GM23338 (cell line): Measurements from ENCODE around the gene AGAP1. TPM values are rescaled to one million over a fixed set of nuclear protein-coding genes. Genes with fewer than 3 reads are reported as not detected.

Experiments
- ATAC-seq: fragments of 200-7000 bp; cut with Tn5 transposase; 3 replicates; pipeline ENCODE4 v1.9.1; 2020
- DNase-seq: peaks from one replicate; pipeline ENCODE4 v3.0.0-alpha.2; 2015; ENCODE audit warnings: low spot score
- H2AFZ ChIP-seq: fragments of 200-600 bp; sonication (generic); 2 replicates; pipeline ENCODE4 v1.8.0; 2016; ENCODE audit warnings: antibody characterized with exemption, mild to moderate bottlenecking, moderate library complexity
- H3F3A ChIP-seq: fragments of 200-600 bp; sonication (generic); replicated peaks from 2 replicates; pipeline ENCODE4 v1.8.0; 2017; ENCODE audit warnings: antibody characterized with exemption, mixed run types, low read depth
- H3K27ac ChIP-seq: fragments of 200-600 bp; sonication (generic); 2 replicates; pipeline ENCODE4 v1.6.1; 2016; ENCODE audit warnings: low read depth
- H3K27me3 ChIP-seq: fragments of 200-600 bp; sonication (generic); 2 replicates; pipeline ENCODE4 v1.8.0; 2016; ENCODE audit warnings: mild to moderate bottlenecking, mixed run types, moderate library complexity; ENCODE audit not compliant: insufficient read depth
- H3K36me3 ChIP-seq: fragments of 200-600 bp; sonication (generic); 2 replicates; pipeline ENCODE4 v1.8.0; 2016; ENCODE audit warnings: mild to moderate bottlenecking; ENCODE audit not compliant: insufficient read depth
- H3K4me1 ChIP-seq: fragments of 200-600 bp; sonication (generic); 2 replicates; pipeline ENCODE4 v1.8.0; 2016; ENCODE audit warnings: mild to moderate bottlenecking, moderate library complexity; ENCODE audit not compliant: insufficient read depth
- H3K4me2 ChIP-seq: fragments of 200-600 bp; sonication (generic); 2 replicates; pipeline ENCODE4 v1.7.1; 2017; ENCODE audit warnings: mixed run types
- H3K4me3 ChIP-seq: fragments of 200-600 bp; sonication (generic); 2 replicates; pipeline ENCODE4 v1.6.1; 2016; ENCODE audit warnings: mixed run types
- H3K79me2 ChIP-seq: fragments of 200-600 bp; sonication (generic); replicated peaks from 2 replicates; pipeline ENCODE4 v1.8.0; 2017; ENCODE audit warnings: mild to moderate bottlenecking; ENCODE audit not compliant: insufficient read depth
- H3K9me2 ChIP-seq: fragments of 200-600 bp; sonication (generic); 2 replicates; pipeline ENCODE4 v1.8.0; 2017; ENCODE audit not compliant: insufficient read depth
- H4K20me1 ChIP-seq: fragments of 200-600 bp; sonication (generic); replicated peaks from 2 replicates; pipeline ENCODE4 v1.8.0; 2017; ENCODE audit warnings: mild to moderate bottlenecking; ENCODE audit not compliant: insufficient read depth
- H3K27ac Mint-ChIP-seq: 2 replicates; pipeline ENCODE4 v1.8.0; 2020; ENCODE audit warnings: inconsistent platforms, mild to moderate bottlenecking, moderate library complexity, mixed read lengths
- H3K27me3 Mint-ChIP-seq: 3 replicates; pipeline ENCODE4 v1.8.0; 2022; ENCODE audit warnings: low read depth, mild to moderate bottlenecking, moderate library complexity, mixed read lengths, inconsistent platforms; ENCODE audit not compliant: insufficient read depth, poor library complexity
- H3K36me3 Mint-ChIP-seq: 3 replicates; pipeline ENCODE4 v1.8.0; 2021; ENCODE audit warnings: low read depth, mild to moderate bottlenecking, inconsistent platforms, moderate library complexity, mixed read lengths
- H3K4me1 Mint-ChIP-seq: 3 replicates; pipeline ENCODE4 v1.8.0; 2020; ENCODE audit warnings: mild to moderate bottlenecking, inconsistent platforms, mixed read lengths
- H3K4me3 Mint-ChIP-seq: 3 replicates; pipeline ENCODE4 v1.8.0; 2021; ENCODE audit warnings: moderate library complexity, mild to moderate bottlenecking, inconsistent platforms, mixed read lengths
- H3K9me3 Mint-ChIP-seq: 3 replicates; pipeline ENCODE4 v1.8.0; 2020; ENCODE audit warnings: moderate library complexity, mild to moderate bottlenecking, inconsistent platforms, mixed read lengths
- CREB1 ChIP-seq: fragments of 250-450 bp; sonication (Bioruptor Pico); IDR thresholded peaks from 2 replicates; pipeline ENCODE4 v1.5.0; 2020; ENCODE audit warnings: low read depth, mild to moderate bottlenecking, moderate library complexity
- EZH2 ChIP-seq: fragments of 200-600 bp; sonication (generic); IDR thresholded peaks from one replicate; pipeline ENCODE4 v1.8.0; 2017; ENCODE audit warnings: antibody characterized with exemption, mild to moderate bottlenecking, low read depth; ENCODE audit not compliant: unreplicated experiment
- NANOG ChIP-seq: IDR thresholded peaks from 2 replicates; pipeline ENCODE4 v1.6.1; 2016; ENCODE audit warnings: antibody characterized with exemption, borderline replicate concordance
- POLR2AphosphoS5 ChIP-seq: IDR thresholded peaks from 2 replicates; pipeline ENCODE4 v1.6.1; 2016; ENCODE audit warnings: antibody characterized with exemption, low read depth
- STAT1 ChIP-seq: IDR thresholded peaks from one replicate; pipeline ENCODE4 v1.6.1; 2016; ENCODE audit warnings: antibody characterized with exemption; ENCODE audit not compliant: unreplicated experiment
- ZNF114 ChIP-seq: fragments of 250-450 bp; sonication (Bioruptor Pico); IDR thresholded peaks from 2 replicates; pipeline ENCODE4 v1.5.0; 2020; ENCODE audit warnings: mild to moderate bottlenecking, moderate library complexity
- ZNF331 ChIP-seq: fragments of 250-450 bp; sonication (Bioruptor Pico); IDR thresholded peaks from 2 replicates; pipeline ENCODE4 v1.5.0; 2020; ENCODE audit warnings: low read depth, mild to moderate bottlenecking, moderate library complexity
- polyA plus RNA-seq: library from polyadenylated mRNA; unstranded; fragments of >200 nt; fragmentation: Nextera tagmentation; extraction: Ambion mirVana; gene quantifications from 2 replicates; pipeline ENCODE4 v1.2.1, GENCODE V29; 2016
- total RNA-seq: library from RNA; depleted of rRNA; stranded (reverse); fragments of >200 nt; shearing (Covaris generic); gene quantifications from 2 replicates; pipeline ENCODE4 v1.2.3, GENCODE V29; 2014
- TF ChIP-seq, protein P1 (sequence below): IDR thresholded peaks from 2 replicates; pipeline ENCODE4 v1.6.1; 2016; ENCODE audit warnings: antibody characterized with exemption
- TF ChIP-seq, protein P2 (sequence below): IDR thresholded peaks from one replicate; pipeline ENCODE4 v1.6.1; 2018; ENCODE audit warnings: antibody characterized with exemption; ENCODE audit not compliant: unreplicated experiment
- TF ChIP-seq, protein P3 (sequence below), 2 experiments: fragments of 200-600 bp in 1 of 2; sonication (generic) in 1 of 2; conservative IDR thresholded peaks; 2 replicates each; pipeline versions ENCODE4 v1.5.1 to v1.6.1; 2016 to 2017; ENCODE audit warnings: antibody characterized with exemption in 2 of 2, low read depth in 2 of 2, mild to moderate bottlenecking in 2 of 2, moderate library complexity in 1 of 2

Gene AGAP1
- total and polyA plus RNA-seq, 2 experiments from 2014 or later, result 13.3 to 27.9 TPM

DNA sequence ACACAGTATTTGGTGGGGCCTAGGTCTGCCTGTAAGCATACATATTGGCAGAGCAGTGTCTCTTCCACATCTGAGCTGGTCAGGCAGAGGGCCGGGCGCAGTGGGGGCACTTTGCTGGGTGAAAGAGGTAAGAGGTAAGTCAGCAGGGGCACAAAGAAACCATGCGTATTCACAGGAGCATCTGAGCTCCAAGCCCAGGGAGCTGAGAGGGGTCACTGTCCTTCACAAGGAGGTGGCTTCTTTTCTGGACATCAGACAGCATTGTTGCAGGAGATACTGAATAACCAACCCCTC is 201.7 kb downstream of the AGAP1 start (continued):
- TF ChIP-seq, protein P1, sequence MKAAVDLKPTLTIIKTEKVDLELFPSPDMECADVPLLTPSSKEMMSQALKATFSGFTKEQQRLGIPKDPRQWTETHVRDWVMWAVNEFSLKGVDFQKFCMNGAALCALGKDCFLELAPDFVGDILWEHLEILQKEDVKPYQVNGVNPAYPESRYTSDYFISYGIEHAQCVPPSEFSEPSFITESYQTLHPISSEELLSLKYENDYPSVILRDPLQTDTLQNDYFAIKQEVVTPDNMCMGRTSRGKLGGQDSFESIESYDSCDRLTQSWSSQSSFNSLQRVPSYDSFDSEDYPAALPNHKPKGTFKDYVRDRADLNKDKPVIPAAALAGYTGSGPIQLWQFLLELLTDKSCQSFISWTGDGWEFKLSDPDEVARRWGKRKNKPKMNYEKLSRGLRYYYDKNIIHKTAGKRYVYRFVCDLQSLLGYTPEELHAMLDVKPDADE, result no peak
- TF ChIP-seq NANOG (no peak), POLR2AphosphoS5 (no peak), ZNF331 (no peak), ZNF114 (CRISPR knock-in tag) (no peak), CREB1 (CRISPR knock-in tag) (no peak), STAT1 (no peak)
- TF ChIP-seq, protein P2, sequence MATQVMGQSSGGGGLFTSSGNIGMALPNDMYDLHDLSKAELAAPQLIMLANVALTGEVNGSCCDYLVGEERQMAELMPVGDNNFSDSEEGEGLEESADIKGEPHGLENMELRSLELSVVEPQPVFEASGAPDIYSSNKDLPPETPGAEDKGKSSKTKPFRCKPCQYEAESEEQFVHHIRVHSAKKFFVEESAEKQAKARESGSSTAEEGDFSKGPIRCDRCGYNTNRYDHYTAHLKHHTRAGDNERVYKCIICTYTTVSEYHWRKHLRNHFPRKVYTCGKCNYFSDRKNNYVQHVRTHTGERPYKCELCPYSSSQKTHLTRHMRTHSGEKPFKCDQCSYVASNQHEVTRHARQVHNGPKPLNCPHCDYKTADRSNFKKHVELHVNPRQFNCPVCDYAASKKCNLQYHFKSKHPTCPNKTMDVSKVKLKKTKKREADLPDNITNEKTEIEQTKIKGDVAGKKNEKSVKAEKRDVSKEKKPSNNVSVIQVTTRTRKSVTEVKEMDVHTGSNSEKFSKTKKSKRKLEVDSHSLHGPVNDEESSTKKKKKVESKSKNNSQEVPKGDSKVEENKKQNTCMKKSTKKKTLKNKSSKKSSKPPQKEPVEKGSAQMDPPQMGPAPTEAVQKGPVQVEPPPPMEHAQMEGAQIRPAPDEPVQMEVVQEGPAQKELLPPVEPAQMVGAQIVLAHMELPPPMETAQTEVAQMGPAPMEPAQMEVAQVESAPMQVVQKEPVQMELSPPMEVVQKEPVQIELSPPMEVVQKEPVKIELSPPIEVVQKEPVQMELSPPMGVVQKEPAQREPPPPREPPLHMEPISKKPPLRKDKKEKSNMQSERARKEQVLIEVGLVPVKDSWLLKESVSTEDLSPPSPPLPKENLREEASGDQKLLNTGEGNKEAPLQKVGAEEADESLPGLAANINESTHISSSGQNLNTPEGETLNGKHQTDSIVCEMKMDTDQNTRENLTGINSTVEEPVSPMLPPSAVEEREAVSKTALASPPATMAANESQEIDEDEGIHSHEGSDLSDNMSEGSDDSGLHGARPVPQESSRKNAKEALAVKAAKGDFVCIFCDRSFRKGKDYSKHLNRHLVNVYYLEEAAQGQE, result no peak
- TF ChIP-seq, protein P3, sequence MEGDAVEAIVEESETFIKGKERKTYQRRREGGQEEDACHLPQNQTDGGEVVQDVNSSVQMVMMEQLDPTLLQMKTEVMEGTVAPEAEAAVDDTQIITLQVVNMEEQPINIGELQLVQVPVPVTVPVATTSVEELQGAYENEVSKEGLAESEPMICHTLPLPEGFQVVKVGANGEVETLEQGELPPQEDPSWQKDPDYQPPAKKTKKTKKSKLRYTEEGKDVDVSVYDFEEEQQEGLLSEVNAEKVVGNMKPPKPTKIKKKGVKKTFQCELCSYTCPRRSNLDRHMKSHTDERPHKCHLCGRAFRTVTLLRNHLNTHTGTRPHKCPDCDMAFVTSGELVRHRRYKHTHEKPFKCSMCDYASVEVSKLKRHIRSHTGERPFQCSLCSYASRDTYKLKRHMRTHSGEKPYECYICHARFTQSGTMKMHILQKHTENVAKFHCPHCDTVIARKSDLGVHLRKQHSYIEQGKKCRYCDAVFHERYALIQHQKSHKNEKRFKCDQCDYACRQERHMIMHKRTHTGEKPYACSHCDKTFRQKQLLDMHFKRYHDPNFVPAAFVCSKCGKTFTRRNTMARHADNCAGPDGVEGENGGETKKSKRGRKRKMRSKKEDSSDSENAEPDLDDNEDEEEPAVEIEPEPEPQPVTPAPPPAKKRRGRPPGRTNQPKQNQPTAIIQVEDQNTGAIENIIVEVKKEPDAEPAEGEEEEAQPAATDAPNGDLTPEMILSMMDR (conservative IDR thresholded peaks at IDR 0.05; ENCODE audit: low read depth in 2 of 2), result no peak

DNA sequence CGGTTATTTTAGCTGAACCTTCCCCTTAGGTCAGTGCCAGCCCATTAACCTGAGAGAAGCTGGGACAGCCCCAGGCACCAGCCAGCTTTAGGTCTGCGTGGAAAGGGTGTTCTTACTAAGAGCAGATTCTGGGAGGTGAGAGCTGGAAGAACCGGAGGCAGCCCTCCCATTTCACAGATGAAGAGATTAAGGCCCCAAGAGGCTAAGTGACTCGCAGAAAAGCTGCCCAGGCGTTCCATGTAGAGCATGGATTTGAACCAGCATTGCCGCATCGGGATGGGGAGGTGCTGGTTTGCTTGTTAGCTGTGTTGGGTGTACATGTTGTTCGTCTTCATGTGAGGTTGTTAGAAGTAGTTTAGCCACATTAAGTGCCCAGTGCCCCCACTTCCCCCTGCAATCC is 203.2 kb downstream of the AGAP1 start:
- Histone ChIP-seq H4K20me1 (peaks cover 24% of the 10 kb centered on the region), H3K27ac (no peak overlapping the region), H3K36me3 (no peaks in the 10 kb centered on the region), H2AFZ (no peak overlapping the region), H3F3A (no peaks in the 10 kb centered on the region), H3K4me2 (no peak overlapping the region), H3K4me3 (no peak overlapping the region), H3K27me3 (no peaks in the 10 kb centered on the region), H3K9me2 (no peaks in the 10 kb centered on the region), H3K4me1 (peaks cover 25% of the 10 kb centered on the region), H3K79me2 (peaks cover 96% of the 10 kb centered on the region)
- H3K4me1 Mint-ChIP-seq, result peaks cover 47% of the 10 kb centered on the region
- DNase-seq (no peak), ATAC-seq (no peak)
- H3K36me3 Mint-ChIP-seq, result peaks cover 19% of the 10 kb centered on the region
- no peak overlapping the region for H3K4me3 Mint-ChIP-seq
- no peak overlapping the region for H3K27ac Mint-ChIP-seq
- peaks cover 23% of the 10 kb centered on the region for H3K9me3 Mint-ChIP-seq
- peaks cover 19% of the 10 kb centered on the region for H3K27me3 Mint-ChIP-seq
- no peak for TF ChIP-seq NANOG
- TF ChIP-seq, protein P1, result no peak
- TF ChIP-seq ZNF114 (CRISPR knock-in tag), result no peak
- TF ChIP-seq, protein P3 (conservative IDR thresholded peaks at IDR 0.05; ENCODE audit: low read depth in 2 of 2), result no peak
- TF ChIP-seq EZH2, result no peak
